SK-N-SH (cell line): ENCODE results near the gene EVX1.

Experiments
- FOXJ3 ChIP-seq: sonication (generic); formaldehyde crosslinking; IDR thresholded peaks from 2 replicates; pipeline ENCODE4 v1.5.1; 2020; ENCODE audit warnings: mild to moderate bottlenecking, missing genetic modification reagents
- NRF1 ChIP-seq: IDR thresholded peaks from 2 replicates; pipeline ENCODE4 v1.6.1; 2012; ENCODE audit warnings: low read depth, mild to moderate bottlenecking, low read length
- RCOR1 ChIP-seq: fragments of 150-350 bp; IDR thresholded peaks from 2 replicates; pipeline ENCODE4 v1.6.1; 2017; ENCODE audit warnings: antibody characterized with exemption, low read length
- TAF1 ChIP-seq: IDR thresholded peaks from 2 replicates; pipeline ENCODE4 v1.6.1; 2012; ENCODE audit warnings: low read depth, mild to moderate bottlenecking, low read length, moderate library complexity, borderline replicate concordance
- TF ChIP-seq, protein P1 (sequence below): fragments of 200-600 bp; sonication (generic); IDR thresholded peaks from 2 replicates; pipeline ENCODE4 v1.6.1; 2017; ENCODE audit warnings: antibody characterized with exemption, mild to moderate bottlenecking, moderate library complexity

DNA sequence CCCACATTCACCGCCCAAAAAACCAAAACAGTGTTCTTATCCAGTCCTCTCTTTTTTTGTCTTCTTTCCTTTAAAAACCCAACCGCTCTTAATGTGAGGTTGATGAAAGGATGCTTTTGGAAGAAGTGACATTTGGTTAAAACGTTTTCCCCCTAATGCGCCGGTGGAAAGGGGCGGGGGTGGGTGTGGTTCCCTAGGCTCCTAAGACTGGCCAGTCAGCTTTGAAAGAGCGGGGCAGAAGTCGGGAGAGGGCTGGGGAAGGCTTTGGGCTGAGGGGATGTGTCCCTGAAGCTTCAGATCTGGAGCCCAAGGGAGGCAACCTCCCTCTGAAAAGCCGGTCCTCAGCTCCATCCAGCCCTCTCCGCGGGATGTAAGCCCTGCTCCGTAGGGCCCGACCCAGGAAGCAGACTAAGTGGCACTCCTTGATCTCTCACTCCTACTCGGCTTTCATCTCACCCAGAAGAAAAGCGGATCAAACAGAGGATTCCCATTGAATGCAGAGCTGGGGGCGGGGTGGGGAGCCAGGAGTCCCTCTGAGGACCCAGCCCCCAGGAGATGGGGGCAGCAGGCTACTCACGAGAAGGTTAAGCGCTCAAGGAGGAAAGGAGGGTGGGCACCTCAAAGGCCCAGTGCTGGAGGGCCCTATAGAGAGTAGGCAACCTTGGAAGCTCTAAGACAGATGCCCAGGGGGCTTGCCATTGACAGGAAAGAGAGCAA, 2.4 kb upstream of the EVX1 start:
- no peak for TF ChIP-seq NRF1
- TF ChIP-seq RCOR1: no peak
- TF ChIP-seq, protein P1, sequence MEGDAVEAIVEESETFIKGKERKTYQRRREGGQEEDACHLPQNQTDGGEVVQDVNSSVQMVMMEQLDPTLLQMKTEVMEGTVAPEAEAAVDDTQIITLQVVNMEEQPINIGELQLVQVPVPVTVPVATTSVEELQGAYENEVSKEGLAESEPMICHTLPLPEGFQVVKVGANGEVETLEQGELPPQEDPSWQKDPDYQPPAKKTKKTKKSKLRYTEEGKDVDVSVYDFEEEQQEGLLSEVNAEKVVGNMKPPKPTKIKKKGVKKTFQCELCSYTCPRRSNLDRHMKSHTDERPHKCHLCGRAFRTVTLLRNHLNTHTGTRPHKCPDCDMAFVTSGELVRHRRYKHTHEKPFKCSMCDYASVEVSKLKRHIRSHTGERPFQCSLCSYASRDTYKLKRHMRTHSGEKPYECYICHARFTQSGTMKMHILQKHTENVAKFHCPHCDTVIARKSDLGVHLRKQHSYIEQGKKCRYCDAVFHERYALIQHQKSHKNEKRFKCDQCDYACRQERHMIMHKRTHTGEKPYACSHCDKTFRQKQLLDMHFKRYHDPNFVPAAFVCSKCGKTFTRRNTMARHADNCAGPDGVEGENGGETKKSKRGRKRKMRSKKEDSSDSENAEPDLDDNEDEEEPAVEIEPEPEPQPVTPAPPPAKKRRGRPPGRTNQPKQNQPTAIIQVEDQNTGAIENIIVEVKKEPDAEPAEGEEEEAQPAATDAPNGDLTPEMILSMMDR: no peak
- TF ChIP-seq FOXJ3 (CRISPR knock-in tag): no peak
- TF ChIP-seq TAF1: no peak
